Calu3 (cell line): ENCODE results near the gene CXCL9. TPM values are rescaled to one million over a fixed set of nuclear protein-coding genes. Genes with fewer than 3 reads are reported as not detected.

Source experiments
- BruUV-seq: library from RNA; stranded (reverse); fragments of 400-500 nt; replicated peaks from 2 replicates; lab custom pipeline; 2021; lab: Mats Ljungman, UMichigan
- CTCF ChIA-PET: fragments of 300-600 bp; sonication (Branson Sonifier 250); formaldehyde crosslinking; loops from one replicate; lab custom pipeline; 2022; ENCODE audit warnings: antibody characterized with exemption; lab: Charles Lee
- DNase-seq: peaks from one replicate; pipeline ENCODE4 v3.0.0; 2022
- H3K27ac Mint-ChIP-seq: one replicate; pipeline ENCODE4 v1.8.0; 2022; ENCODE audit warnings: mixed read lengths; ENCODE audit not compliant: unreplicated experiment
- H3K27me3 Mint-ChIP-seq: one replicate; pipeline ENCODE4 v1.8.0; 2022; ENCODE audit warnings: mixed read lengths; ENCODE audit not compliant: unreplicated experiment
- H3K36me3 Mint-ChIP-seq: one replicate; pipeline ENCODE4 v1.8.0; 2022; ENCODE audit warnings: mild to moderate bottlenecking, moderate library complexity, mixed read lengths; ENCODE audit not compliant: insufficient read depth, unreplicated experiment
- H3K4me1 Mint-ChIP-seq: one replicate; pipeline ENCODE4 v1.8.0; 2022; ENCODE audit warnings: mild to moderate bottlenecking, low read depth, mixed read lengths; ENCODE audit not compliant: unreplicated experiment
- H3K4me3 Mint-ChIP-seq: one replicate; pipeline ENCODE4 v1.8.0; 2022; ENCODE audit warnings: mild to moderate bottlenecking, low read depth, moderate library complexity, mixed read lengths; ENCODE audit not compliant: unreplicated experiment
- H3K9me3 Mint-ChIP-seq: one replicate; pipeline ENCODE4 v1.8.0; 2022; ENCODE audit warnings: low read depth, mixed read lengths; ENCODE audit not compliant: unreplicated experiment
- CTCF ChIP-seq: fragments of 200-600 bp; IDR thresholded peaks from one replicate; pipeline ENCODE4 v1.8.0; 2022; ENCODE audit warnings: antibody characterized with exemption; ENCODE audit not compliant: unreplicated experiment
- intact Hi-C: fragments of 100-400 bp; cut with micrococcal nuclease; formaldehyde crosslinking; loops from one replicate; pipeline ENCODE4 v1.10.0; 2022; ENCODE audit not compliant: unreplicated experiment
- total RNA-seq: library from RNA; stranded (reverse); gene quantifications from 2 replicates; pipeline ENCODE4 v1.2.3, GENCODE V29; 2022

The CXCL9 gene
- total RNA-seq, 1 experiment from 2014 or later: not detected

- CTCF ChIA-PET: interaction anchor here (0.6 kb wide), 2 partner anchors 12 to 96 kb away, joined by 3 read pairs; no protein-coding TSS in a partner anchor
- Mint-ChIP-seq H3K36me3 (peaks cover 11% of the 10 kb centered on the region), H3K9me3 (no peaks in the 10 kb centered on the region), H3K4me1 (peaks cover 23% of the 10 kb centered on the region), H3K4me3 (peak overlapping the region; percentile 82), H3K27ac (peak overlapping the region; percentile 66), H3K27me3 (peaks cover 9% of the 10 kb centered on the region)
- no peak for DNase-seq
- BruUV-seq: no TSS peak
- no peak for TF ChIP-seq CTCF
- intact Hi-C loops: no loop called here
These were observed 17.3 kb downstream of the CXCL9 start for GRCh38 chr4:75989846-75990528.

GRCh38 chr4:75985116-75985515 is 22.2 kb downstream of the CXCL9 start:
- intact Hi-C loops: no loop called here
- no peak overlapping the region for H3K4me3 Mint-ChIP-seq
- no peak for DNase-seq
- H3K36me3 Mint-ChIP-seq: peaks cover 10% of the 10 kb centered on the region
- H3K27ac Mint-ChIP-seq: no peak overlapping the region
- CTCF ChIA-PET: no interaction called here
- TF ChIP-seq CTCF: no peak
- no peaks in the 10 kb centered on the region for H3K27me3 Mint-ChIP-seq
- H3K4me1 Mint-ChIP-seq: peaks cover 23% of the 10 kb centered on the region
- H3K9me3 Mint-ChIP-seq: no peaks in the 10 kb centered on the region
- no TSS peak for BruUV-seq

DNA sequence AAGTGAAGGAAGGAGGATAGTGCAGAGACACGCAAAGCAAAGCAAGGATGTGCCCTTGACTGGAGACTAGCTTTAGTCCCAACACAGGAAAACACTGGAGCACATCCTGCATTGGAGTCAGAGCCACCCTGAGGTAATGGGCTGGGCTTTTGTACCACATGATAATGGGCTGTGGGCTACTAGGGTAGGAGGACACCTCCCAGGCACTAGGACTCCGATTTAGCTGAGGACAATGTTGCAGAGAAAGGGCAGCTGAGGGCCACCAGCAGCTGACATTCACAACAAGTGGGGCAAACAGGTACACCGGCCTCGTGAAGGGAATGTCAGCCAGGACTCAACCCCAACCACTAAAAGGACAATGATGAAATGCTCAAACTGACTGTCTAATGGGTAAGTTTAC is 26.7 kb downstream of the CXCL9 start:
- CTCF ChIA-PET: no interaction called here
- Mint-ChIP-seq H3K4me3 (no peak overlapping the region), H3K9me3 (no peaks in the 10 kb centered on the region), H3K4me1 (no peaks in the 10 kb centered on the region), H3K27me3 (no peaks in the 10 kb centered on the region), H3K36me3 (peaks cover 20% of the 10 kb centered on the region), H3K27ac (no peak overlapping the region)
- BruUV-seq: no TSS peak
- no peak for TF ChIP-seq CTCF
- DNase-seq: no peak
- intact Hi-C loops: no loop called here

- intact Hi-C loops: no loop called here
- no TSS peak for BruUV-seq
- no peak overlapping the region for H3K27ac Mint-ChIP-seq
- peaks cover 38% of the 10 kb centered on the region for H3K36me3 Mint-ChIP-seq
- no peak for TF ChIP-seq CTCF
- CTCF ChIA-PET: no interaction called here
- no peaks in the 10 kb centered on the region for H3K4me1 Mint-ChIP-seq
- DNase-seq: no peak
- H3K27me3 Mint-ChIP-seq: no peaks in the 10 kb centered on the region
- no peak overlapping the region for H3K4me3 Mint-ChIP-seq
- H3K9me3 Mint-ChIP-seq: no peaks in the 10 kb centered on the region
These were observed 31.1 kb downstream of the CXCL9 start for GRCh38 chr4:75976177-75976576.
